Measurements from ENCODE around the gene PPP1R37.
A peak's percentile ranks its signal among the peaks of the same experiment; 100 is the strongest.

PPP1R37 gene

GRCh38 chr19:45078390-45079062, 14.5 kb upstream of the PPP1R37 start:
- FAIRE-seq: peak; percentile 58
- TF ChIP-seq POLR2AphosphoS5 (IDR thresholded peaks at IDR 0.05; ENCODE audit: low read depth, low read length) (no peak), POLR2A (IDR thresholded peaks at IDR 0.05; ENCODE audit: low read depth, low read length) (no peak), POU2F2 (IDR thresholded peaks at IDR 0.05; ENCODE audit: low read depth, low read length) (no peak), SPI1 (IDR thresholded peaks at IDR 0.05; ENCODE audit: low read depth, low read length) (no peak), TAF1 (IDR thresholded peaks at IDR 0.05; ENCODE audit: low read depth, low read length) (no peak), PAX5 (IDR thresholded peaks at IDR 0.05; ENCODE audit: insufficient read depth, low read length, severe bottlenecking) (no peak)
- DNase-seq (ENCODE audit: insufficient read length, low spot score): no peak

- TF ChIP-seq POU2F2 (IDR thresholded peaks at IDR 0.05; ENCODE audit: low read depth, low read length): peak; percentile 89
- peak; percentile 68 for TF ChIP-seq PAX5 (IDR thresholded peaks at IDR 0.05; ENCODE audit: insufficient read depth, low read length, severe bottlenecking)
- peak; percentile 47; the same call in 1 of the 2 replicates for TF ChIP-seq POLR2A (IDR thresholded peaks at IDR 0.05; ENCODE audit: low read depth, low read length)
- TF ChIP-seq SPI1 (IDR thresholded peaks at IDR 0.05; ENCODE audit: low read depth, low read length): no peak
- peak; percentile 90 for TF ChIP-seq TAF1 (IDR thresholded peaks at IDR 0.05; ENCODE audit: low read depth, low read length)
- peak; percentile 57; the same call in 1 of the 2 replicates for TF ChIP-seq POLR2AphosphoS5 (IDR thresholded peaks at IDR 0.05; ENCODE audit: low read depth, low read length)
- peak; percentile 89 for FAIRE-seq
- DNase-seq (ENCODE audit: insufficient read length, low spot score): peak; percentile 74
Observed at GRCh38 chr19:45079063-45079910, 13.7 kb upstream of the PPP1R37 start, which contains the start of gene GEMIN7. GEMIN7 (plus strand) TSS chr19:45079260; CDS start chr19:45090115, 10,855 bp downstream.

- TF ChIP-seq POLR2AphosphoS5 (IDR thresholded peaks at IDR 0.05; ENCODE audit: low read depth, low read length) (no peak), POU2F2 (IDR thresholded peaks at IDR 0.05; ENCODE audit: low read depth, low read length) (no peak), SPI1 (IDR thresholded peaks at IDR 0.05; ENCODE audit: low read depth, low read length) (no peak), PAX5 (IDR thresholded peaks at IDR 0.05; ENCODE audit: insufficient read depth, low read length, severe bottlenecking) (no peak)
- FAIRE-seq: no peak
- DNase-seq (ENCODE audit: insufficient read length, low spot score): no peak
Observed at GRCh38 chr19:45079911-45080370, 13.0 kb upstream of the PPP1R37 start.

GRCh38 chr19:45082170-45082569, 10.8 kb upstream of the PPP1R37 start:
- DNase-seq (ENCODE audit: insufficient read length, low spot score) (no peak), FAIRE-seq (no peak)
- TF ChIP-seq POLR2A (IDR thresholded peaks at IDR 0.05; ENCODE audit: low read depth, low read length) (no peak), POU2F2 (IDR thresholded peaks at IDR 0.05; ENCODE audit: low read depth, low read length) (no peak), TAF1 (IDR thresholded peaks at IDR 0.05; ENCODE audit: low read depth, low read length) (no peak), POLR2AphosphoS5 (IDR thresholded peaks at IDR 0.05; ENCODE audit: low read depth, low read length) (no peak), SPI1 (IDR thresholded peaks at IDR 0.05; ENCODE audit: low read depth, low read length) (no peak), PAX5 (IDR thresholded peaks at IDR 0.05; ENCODE audit: insufficient read depth, low read length, severe bottlenecking) (no peak)

GRCh38 chr19:45086480-45086879, 6.5 kb upstream of the PPP1R37 start:
- DNase-seq (ENCODE audit: insufficient read length, low spot score) (no peak), FAIRE-seq (no peak)

GRCh38 chr19:45087531-45087930, 5.4 kb upstream of the PPP1R37 start:
- FAIRE-seq (peak; percentile 9), DNase-seq (ENCODE audit: insufficient read length, low spot score) (no peak)
- TF ChIP-seq POLR2AphosphoS5 (IDR thresholded peaks at IDR 0.05; ENCODE audit: low read depth, low read length) (no peak), POU2F2 (IDR thresholded peaks at IDR 0.05; ENCODE audit: low read depth, low read length) (no peak), POLR2A (IDR thresholded peaks at IDR 0.05; ENCODE audit: low read depth, low read length) (no peak), SPI1 (IDR thresholded peaks at IDR 0.05; ENCODE audit: low read depth, low read length) (no peak), TAF1 (IDR thresholded peaks at IDR 0.05; ENCODE audit: low read depth, low read length) (no peak), PAX5 (IDR thresholded peaks at IDR 0.05; ENCODE audit: insufficient read depth, low read length, severe bottlenecking) (no peak)

More at GRCh38 chr19:45086480-45086879, 6.5 kb upstream of the PPP1R37 start:
- TF ChIP-seq POLR2AphosphoS5 (IDR thresholded peaks at IDR 0.05; ENCODE audit: low read depth, low read length) (no peak), POU2F2 (IDR thresholded peaks at IDR 0.05; ENCODE audit: low read depth, low read length) (no peak), PAX5 (IDR thresholded peaks at IDR 0.05; ENCODE audit: insufficient read depth, low read length, severe bottlenecking) (no peak), SPI1 (IDR thresholded peaks at IDR 0.05; ENCODE audit: low read depth, low read length) (no peak), TAF1 (IDR thresholded peaks at IDR 0.05; ENCODE audit: low read depth, low read length) (no peak)

GRCh38 chr19:45090034-45090433, 2.9 kb upstream of the PPP1R37 start:
- TF ChIP-seq POLR2AphosphoS5 (IDR thresholded peaks at IDR 0.05; ENCODE audit: low read depth, low read length): no peak
- no peak for FAIRE-seq

GRCh38 chr19:45090606-45091005, 2.4 kb upstream of the PPP1R37 start:
- FAIRE-seq (no peak), DNase-seq (ENCODE audit: insufficient read length, low spot score) (no peak)
- no peak for TF ChIP-seq TAF1 (IDR thresholded peaks at IDR 0.05; ENCODE audit: low read depth, low read length)
- no peak for TF ChIP-seq POLR2AphosphoS5 (IDR thresholded peaks at IDR 0.05; ENCODE audit: low read depth, low read length)
- no peak for TF ChIP-seq POU2F2 (IDR thresholded peaks at IDR 0.05; ENCODE audit: low read depth, low read length)
- no peak for TF ChIP-seq PAX5 (IDR thresholded peaks at IDR 0.05; ENCODE audit: insufficient read depth, low read length, severe bottlenecking)
- no peak for TF ChIP-seq POLR2A (IDR thresholded peaks at IDR 0.05; ENCODE audit: low read depth, low read length)
- TF ChIP-seq SPI1 (IDR thresholded peaks at IDR 0.05; ENCODE audit: low read depth, low read length): no peak

More at GRCh38 chr19:45090034-45090433, 2.9 kb upstream of the PPP1R37 start:
- DNase-seq (ENCODE audit: insufficient read length, low spot score): no peak
